Measurements from ENCODE around the gene CFAP47.

CFAP47 gene

GRCh38 chrX:36266155-36266554 is 346.6 kb downstream of the CFAP47 start:
- DNase-seq, result no peak

- no peak for DNase-seq
These were observed 390.6 kb downstream of the CFAP47 start for GRCh38 chrX:36310136-36310535.

GRCh38 chrX:36314303-36314702 is 394.8 kb downstream of the CFAP47 start:
- DNase-seq, result no peak

GRCh38 chrX:36334572-36334971 is 415.0 kb downstream of the CFAP47 start:
- no peak for DNase-seq

- DNase-seq, result no peak
These were observed 417.2 kb downstream of the CFAP47 start for GRCh38 chrX:36336751-36337150.

- DNase-seq, result no peak
These were observed 424.8 kb downstream of the CFAP47 start for GRCh38 chrX:36344301-36344700.

- no peak for DNase-seq
These were observed 429.0 kb downstream of the CFAP47 start for GRCh38 chrX:36348509-36348908.

- no peak for DNase-seq
These were observed 438.3 kb downstream of the CFAP47 start for GRCh38 chrX:36357855-36358254.

GRCh38 chrX:36364262-36364661 is 444.7 kb downstream of the CFAP47 start:
- DNase-seq, result no peak

GRCh38 chrX:36383495-36383894 is 464.0 kb downstream of the CFAP47 start:
- DNase-seq, result no peak

- DNase-seq, result no peak
These were observed 469.4 kb downstream of the CFAP47 start for GRCh38 chrX:36388901-36389300.

GRCh38 chrX:36401774-36402173 is 482.2 kb downstream of the CFAP47 start:
- no peak for DNase-seq

- no peak for DNase-seq
These were observed 488.3 kb downstream of the CFAP47 start for GRCh38 chrX:36407836-36408235.

- no peak for DNase-seq
These were observed 494.5 kb downstream of the CFAP47 start for GRCh38 chrX:36414056-36414455.

- DNase-seq, result no peak
These were observed 502.8 kb downstream of the CFAP47 start for GRCh38 chrX:36422368-36422767.

GRCh38 chrX:36431819-36432218 is 512.3 kb downstream of the CFAP47 start:
- no peak for DNase-seq

- DNase-seq, result no peak
These were observed 515.0 kb downstream of the CFAP47 start for GRCh38 chrX:36434522-36434921.
